Caco-2 (cell line): ENCODE results near the gene COL19A1. TPM values are rescaled to one million over a fixed set of nuclear protein-coding genes. Genes with fewer than 3 reads are reported as not detected.

Experiments used
- BruUV-seq: library from RNA; stranded (reverse); fragments of 400-500 nt; replicated peaks from 2 replicates; lab custom pipeline; 2021; lab: Mats Ljungman, UMichigan
- CTCF ChIA-PET: fragments of 300-600 bp; sonication (Branson Sonifier 250); formaldehyde crosslinking; loops from one replicate; lab custom pipeline; 2022; ENCODE audit warnings: antibody characterized with exemption; lab: Charles Lee
- POLR2A ChIA-PET: fragments of 300-600 bp; sonication (Branson Sonifier 250); formaldehyde crosslinking; loops from one replicate; lab custom pipeline; 2022; ENCODE audit warnings: antibody characterized with exemption; lab: Charles Lee
- DNase-seq, 2 experiments: peaks; one replicate each; pipeline versions ENCODE4 v3.0.0 to v3.0.0-alpha.2; 2020 to 2022
- H3K27me3 ChIP-seq: replicated peaks from 2 replicates; pipeline ENCODE4 v1.6.0; 2011; ENCODE audit warnings: low read length; ENCODE audit not compliant: control insufficient read depth, insufficient read depth
- H3K36me3 ChIP-seq: 2 replicates; pipeline ENCODE4 v1.5.1; 2011; ENCODE audit warnings: low read length; ENCODE audit not compliant: control insufficient read depth, insufficient read depth
- H3K4me1 ChIP-seq: fragments of 250-450 bp; sonication (Bioruptor Pico); 2 replicates; pipeline ENCODE4 v1.5.1; 2020; ENCODE audit warnings: mild to moderate bottlenecking
- H3K4me3 ChIP-seq: 2 replicates; pipeline ENCODE4 v1.5.1; 2011; ENCODE audit warnings: low read depth, mild to moderate bottlenecking, control low read depth, low read length
- H3K9me3 ChIP-seq: fragments of 250-450 bp; sonication (Bioruptor Pico); 2 replicates; pipeline ENCODE4 v1.5.1; 2020; ENCODE audit warnings: mild to moderate bottlenecking, moderate library complexity
- H3K27ac Mint-ChIP-seq: one replicate; pipeline ENCODE4 v1.8.0; 2022; ENCODE audit warnings: mixed read lengths; ENCODE audit not compliant: unreplicated experiment
- H3K27me3 Mint-ChIP-seq: one replicate; pipeline ENCODE4 v1.8.0; 2022; ENCODE audit warnings: mixed read lengths; ENCODE audit not compliant: insufficient read depth, unreplicated experiment
- H3K36me3 Mint-ChIP-seq: one replicate; pipeline ENCODE4 v1.8.0; 2022; ENCODE audit warnings: mild to moderate bottlenecking, mixed read lengths; ENCODE audit not compliant: insufficient read depth, unreplicated experiment
- H3K4me1 Mint-ChIP-seq: one replicate; pipeline ENCODE4 v1.8.0; 2022; ENCODE audit warnings: low read depth, mixed read lengths; ENCODE audit not compliant: unreplicated experiment
- H3K4me3 Mint-ChIP-seq: one replicate; pipeline ENCODE4 v1.8.0; 2022; ENCODE audit warnings: mild to moderate bottlenecking, moderate library complexity, mixed read lengths; ENCODE audit not compliant: unreplicated experiment
- H3K9me3 Mint-ChIP-seq: one replicate; pipeline ENCODE4 v1.8.0; 2022; ENCODE audit warnings: mixed read lengths; ENCODE audit not compliant: unreplicated experiment
- CTCF ChIP-seq, 2 experiments: fragments of 200-600 bp in 1 of 2; IDR thresholded peaks; 1 replicate in 1 of 2; 2 replicates in 1 of 2; pipeline versions ENCODE4 v1.5.1 to v1.8.0; 2011 to 2022; ENCODE audit warnings: antibody characterized with exemption in 1 of 2, control low read depth in 1 of 2, inconsistent platforms in 1 of 2, low read depth in 1 of 2, low read length in 1 of 2, mild to moderate bottlenecking in 1 of 2, moderate library complexity in 1 of 2; ENCODE audit not compliant: insufficient read depth in 1 of 2, severe bottlenecking in 1 of 2, unreplicated experiment in 1 of 2
- intact Hi-C: fragments of 100-400 bp; cut with micrococcal nuclease; formaldehyde crosslinking; loops from one replicate; pipeline ENCODE4 v1.10.0; 2022; ENCODE audit not compliant: unreplicated experiment
- total RNA-seq: library from RNA; stranded (reverse); gene quantifications from 2 replicates; pipeline ENCODE4 v1.2.3, GENCODE V29; 2022

COL19A1 gene
- total RNA-seq, 1 experiment from 2014 or later, result not detected

- ChIA-PET CTCF (no interaction called here), POLR2A (no interaction called here)
- Histone ChIP-seq H3K4me1 (no peaks in the 10 kb centered on the region), H3K9me3 (no peaks in the 10 kb centered on the region), H3K4me3 (no peak overlapping the region), H3K27me3 (no peaks in the 10 kb centered on the region), H3K36me3 (no peaks in the 10 kb centered on the region)
- Mint-ChIP-seq H3K27me3 (no peaks in the 10 kb centered on the region), H3K4me1 (no peaks in the 10 kb centered on the region), H3K36me3 (no peaks in the 10 kb centered on the region), H3K9me3 (no peaks in the 10 kb centered on the region), H3K4me3 (no peak overlapping the region), H3K27ac (no peak overlapping the region)
- DNase-seq, result no peak
- BruUV-seq, result no TSS peak
- no peak for TF ChIP-seq CTCF (IDR thresholded peaks at IDR 0.05; ENCODE audit: insufficient read depth in 1 of 2, low read depth in 1 of 2, low read length in 1 of 2, severe bottlenecking in 1 of 2, unreplicated experiment in 1 of 2)
- intact Hi-C loops, result no loop called here
These were observed 195.2 kb downstream of the COL19A1 start for GRCh38 chr6:70061546-70061945.

GRCh38 chr6:70062010-70062409 is 195.7 kb downstream of the COL19A1 start:
- Mint-ChIP-seq H3K36me3 (no peaks in the 10 kb centered on the region), H3K4me3 (no peak overlapping the region), H3K9me3 (no peaks in the 10 kb centered on the region), H3K4me1 (no peaks in the 10 kb centered on the region), H3K27me3 (no peaks in the 10 kb centered on the region), H3K27ac (no peak overlapping the region)
- Histone ChIP-seq H3K4me1 (no peaks in the 10 kb centered on the region), H3K4me3 (no peak overlapping the region), H3K36me3 (no peaks in the 10 kb centered on the region), H3K27me3 (no peaks in the 10 kb centered on the region), H3K9me3 (no peaks in the 10 kb centered on the region)
- BruUV-seq, result no TSS peak
- TF ChIP-seq CTCF (IDR thresholded peaks at IDR 0.05; ENCODE audit: insufficient read depth in 1 of 2, low read depth in 1 of 2, low read length in 1 of 2, severe bottlenecking in 1 of 2, unreplicated experiment in 1 of 2), result no peak
- POLR2A ChIA-PET, result no interaction called here
- CTCF ChIA-PET, result no interaction called here
- no peak for DNase-seq
- intact Hi-C loops, result no loop called here

- Histone ChIP-seq H3K9me3 (no peaks in the 10 kb centered on the region), H3K4me1 (no peaks in the 10 kb centered on the region), H3K4me3 (no peak overlapping the region), H3K36me3 (no peaks in the 10 kb centered on the region), H3K27me3 (no peaks in the 10 kb centered on the region)
- ChIA-PET CTCF (no interaction called here), POLR2A (no interaction called here)
- Mint-ChIP-seq H3K36me3 (no peaks in the 10 kb centered on the region), H3K27me3 (peaks cover 7% of the 10 kb centered on the region), H3K27ac (no peak overlapping the region), H3K9me3 (no peaks in the 10 kb centered on the region), H3K4me1 (no peaks in the 10 kb centered on the region), H3K4me3 (no peak overlapping the region)
- BruUV-seq, result no TSS peak
- no peak for TF ChIP-seq CTCF (IDR thresholded peaks at IDR 0.05; ENCODE audit: insufficient read depth in 1 of 2, low read depth in 1 of 2, low read length in 1 of 2, severe bottlenecking in 1 of 2, unreplicated experiment in 1 of 2)
- intact Hi-C loops, result no loop called here
- DNase-seq, result no peak
These were observed 206.3 kb downstream of the COL19A1 start for GRCh38 chr6:70072540-70073179.
